H9 (cell line): ENCODE data around the gene SIPA1. TPM values are rescaled to one million over a fixed set of nuclear protein-coding genes. Genes with fewer than 3 reads are reported as not detected.

ENCODE experiments used
- DNase-seq: peaks from one replicate; pipeline ENCODE4 v3.0.0-alpha.2; 2017
- H2AFZ ChIP-seq: one replicate; pipeline ENCODE4 v1.6.1; 2013; ENCODE audit warnings: mild to moderate bottlenecking, low read length, control low read depth, moderate library complexity
- H2AK5ac ChIP-seq: 2 replicates; pipeline ENCODE4 v1.6.1; 2013; ENCODE audit warnings: low read length, control low read depth, mixed read lengths; ENCODE audit not compliant: insufficient read length
- H2BK120ac ChIP-seq: one replicate; pipeline ENCODE4 v1.6.1; 2013; ENCODE audit warnings: low read depth, mild to moderate bottlenecking, low read length, control low read depth, inconsistent platforms; ENCODE audit not compliant: poor library complexity, severe bottlenecking
- H2BK12ac ChIP-seq: 2 replicates; pipeline ENCODE4 v1.6.1; 2013; ENCODE audit warnings: low read length, control low read depth, mixed read lengths, low read depth; ENCODE audit not compliant: insufficient read length
- H2BK15ac ChIP-seq: 2 replicates; pipeline ENCODE4 v1.6.1; 2013; ENCODE audit warnings: low read depth, low read length, control low read depth
- H2BK20ac ChIP-seq: one replicate; pipeline ENCODE4 v1.6.1; 2013; ENCODE audit warnings: low read depth, mild to moderate bottlenecking, low read length, control low read depth, inconsistent platforms; ENCODE audit not compliant: poor library complexity, severe bottlenecking
- H2BK5ac ChIP-seq: 2 replicates; pipeline ENCODE4 v1.6.1; 2013; ENCODE audit warnings: low read length, control low read depth, mixed read lengths; ENCODE audit not compliant: insufficient read length
- H3K14ac ChIP-seq: 2 replicates; pipeline ENCODE4 v1.6.1; 2013; ENCODE audit warnings: low read length, control low read depth; ENCODE audit not compliant: insufficient read depth
- H3K18ac ChIP-seq: 2 replicates; pipeline ENCODE4 v1.6.1; 2013; ENCODE audit warnings: low read depth, mild to moderate bottlenecking, mixed read lengths, low read length, control low read depth; ENCODE audit not compliant: insufficient read length
- H3K23ac ChIP-seq: 2 replicates; pipeline ENCODE4 v1.6.1; 2013; ENCODE audit warnings: low read length, control low read depth, mixed read lengths, low read depth; ENCODE audit not compliant: insufficient read length
- H3K23me2 ChIP-seq: 2 replicates; pipeline ENCODE4 v1.6.1; 2013; ENCODE audit warnings: low read depth, mild to moderate bottlenecking, mixed read lengths, low read length, control low read depth; ENCODE audit not compliant: insufficient read length, poor library complexity, severe bottlenecking
- H3K27ac ChIP-seq: 2 replicates; pipeline ENCODE4 v1.5.1; 2013; ENCODE audit warnings: low read length, control low read depth, mixed read lengths, low read depth; ENCODE audit not compliant: insufficient read length
- H3K27me3 ChIP-seq: 2 replicates; pipeline ENCODE4 v1.6.1; 2013; ENCODE audit warnings: low read length, control low read depth, inconsistent platforms; ENCODE audit not compliant: insufficient read depth
- H3K4ac ChIP-seq: 2 replicates; pipeline ENCODE4 v1.6.1; 2013; ENCODE audit warnings: low read depth, mild to moderate bottlenecking, control low read depth, inconsistent platforms, low read length, moderate library complexity
- H3K4me1 ChIP-seq: 2 replicates; pipeline ENCODE4 v1.6.1; 2013; ENCODE audit warnings: low read length, control low read depth, inconsistent platforms; ENCODE audit not compliant: insufficient read depth
- H3K4me2 ChIP-seq: 2 replicates; pipeline ENCODE4 v1.6.1; 2013; ENCODE audit warnings: low read length, control low read depth, mixed read lengths; ENCODE audit not compliant: insufficient read length, insufficient read depth
- H3K56ac ChIP-seq: 2 replicates; pipeline ENCODE4 v1.6.1; 2013; ENCODE audit warnings: low read depth, mild to moderate bottlenecking, mixed read lengths, low read length, control low read depth; ENCODE audit not compliant: insufficient read length
- H3K79me1 ChIP-seq: 2 replicates; pipeline ENCODE4 v1.6.1; 2013; ENCODE audit warnings: low read depth, mild to moderate bottlenecking, moderate library complexity, low read length, control low read depth, inconsistent platforms; ENCODE audit not compliant: insufficient read depth, poor library complexity, severe bottlenecking
- H3K79me2 ChIP-seq: 2 replicates; pipeline ENCODE4 v1.6.1; 2013; ENCODE audit warnings: low read length, control low read depth, inconsistent platforms; ENCODE audit not compliant: insufficient read depth
- H3K9ac ChIP-seq: 2 replicates; pipeline ENCODE4 v1.6.1; 2013; ENCODE audit warnings: low read length, control low read depth, mixed read lengths; ENCODE audit not compliant: insufficient read length; ENCODE audit errors: extremely low read depth
- H3K9me3 ChIP-seq: one replicate; pipeline ENCODE4 v1.6.1; 2013; ENCODE audit warnings: low read depth, low read length, inconsistent platforms; ENCODE audit not compliant: control insufficient read depth
- H3T11ph ChIP-seq: one replicate; pipeline ENCODE4 v1.6.1; 2013; ENCODE audit warnings: mild to moderate bottlenecking, low read length, control low read depth, inconsistent platforms
- H4K20me1 ChIP-seq: one replicate; pipeline ENCODE4 v1.6.1; 2013; ENCODE audit not compliant: control insufficient read depth, insufficient read length, insufficient read depth
- H4K5ac ChIP-seq: 2 replicates; pipeline ENCODE4 v1.6.1; 2013; ENCODE audit warnings: low read depth, mild to moderate bottlenecking, mixed read lengths, low read length, control low read depth; ENCODE audit not compliant: insufficient read length
- H4K8ac ChIP-seq: replicated peaks from 2 replicates; pipeline ENCODE4 v1.6.1; 2013; ENCODE audit warnings: low read length, control low read depth, mixed read lengths, low read depth; ENCODE audit not compliant: insufficient read length
- H4K91ac ChIP-seq: 2 replicates; pipeline ENCODE4 v1.6.1; 2013; ENCODE audit warnings: low read depth, mild to moderate bottlenecking, moderate library complexity, mixed read lengths, low read length, control low read depth; ENCODE audit not compliant: insufficient read length
- H3K27ac Mint-ChIP-seq, 3 experiments: 2 replicates in 2 of 3; 3 replicates in 1 of 3; pipeline ENCODE4 v1.8.0; 2020 to 2021; ENCODE audit warnings: mixed read lengths in 3 of 3, mild to moderate bottlenecking in 1 of 3, moderate library complexity in 1 of 3
- H3K27me3 Mint-ChIP-seq: 2 replicates; pipeline ENCODE4 v1.8.0; 2021; ENCODE audit warnings: low read depth, mild to moderate bottlenecking, moderate library complexity, mixed read lengths
- H3K36me3 Mint-ChIP-seq, 3 experiments: 2 replicates in 2 of 3; 3 replicates in 1 of 3; pipeline ENCODE4 v1.8.0; 2020 to 2021; ENCODE audit warnings: low read depth in 3 of 3, mixed read lengths in 3 of 3; ENCODE audit not compliant: insufficient read depth in 1 of 3
- H3K4me1 Mint-ChIP-seq, 2 experiments: 2 replicates each; pipeline ENCODE4 v1.8.0; 2020; ENCODE audit warnings: mixed read lengths in 2 of 2
- H3K4me3 Mint-ChIP-seq, 2 experiments: 2 replicates in 1 of 2; 3 replicates in 1 of 2; pipeline ENCODE4 v1.8.0; 2020 to 2021; ENCODE audit warnings: mild to moderate bottlenecking in 2 of 2, mixed read lengths in 2 of 2, moderate library complexity in 1 of 2
- H3K9me3 Mint-ChIP-seq, 2 experiments: 2 replicates in 1 of 2; 3 replicates in 1 of 2; pipeline ENCODE4 v1.8.0; 2020; ENCODE audit warnings: mild to moderate bottlenecking in 2 of 2, mixed read lengths in 2 of 2, moderate library complexity in 1 of 2
- WGBS: extraction: QIAGEN DNeasy Blood & Tissue Kit; methylation state at CpG from one replicate; pipeline ENCODE4 v1.1.7; 2013; ENCODE audit warnings: missing lambda C conversion rate, low lambda C conversion rate, mixed read lengths; ENCODE audit not compliant: insufficient read length; ENCODE audit errors: extremely low coverage; 5-methylcytosine and 5-hydroxymethylcytosine counted together
- total RNA-seq: library from RNA; stranded (reverse); gene quantifications from 2 replicates; pipeline ENCODE4 v1.2.1, GENCODE V29; 2021
- TF ChIP-seq, protein P1 (sequence below): fragments of 200-600 bp; sonication (generic); conservative IDR thresholded peaks from 3 replicates; pipeline ENCODE4 v1.8.0; 2021; ENCODE audit warnings: antibody characterized with exemption, mild to moderate bottlenecking

Gene SIPA1
- total RNA-seq, 1 experiment from 2014 or later: 32.0 TPM

DNA sequence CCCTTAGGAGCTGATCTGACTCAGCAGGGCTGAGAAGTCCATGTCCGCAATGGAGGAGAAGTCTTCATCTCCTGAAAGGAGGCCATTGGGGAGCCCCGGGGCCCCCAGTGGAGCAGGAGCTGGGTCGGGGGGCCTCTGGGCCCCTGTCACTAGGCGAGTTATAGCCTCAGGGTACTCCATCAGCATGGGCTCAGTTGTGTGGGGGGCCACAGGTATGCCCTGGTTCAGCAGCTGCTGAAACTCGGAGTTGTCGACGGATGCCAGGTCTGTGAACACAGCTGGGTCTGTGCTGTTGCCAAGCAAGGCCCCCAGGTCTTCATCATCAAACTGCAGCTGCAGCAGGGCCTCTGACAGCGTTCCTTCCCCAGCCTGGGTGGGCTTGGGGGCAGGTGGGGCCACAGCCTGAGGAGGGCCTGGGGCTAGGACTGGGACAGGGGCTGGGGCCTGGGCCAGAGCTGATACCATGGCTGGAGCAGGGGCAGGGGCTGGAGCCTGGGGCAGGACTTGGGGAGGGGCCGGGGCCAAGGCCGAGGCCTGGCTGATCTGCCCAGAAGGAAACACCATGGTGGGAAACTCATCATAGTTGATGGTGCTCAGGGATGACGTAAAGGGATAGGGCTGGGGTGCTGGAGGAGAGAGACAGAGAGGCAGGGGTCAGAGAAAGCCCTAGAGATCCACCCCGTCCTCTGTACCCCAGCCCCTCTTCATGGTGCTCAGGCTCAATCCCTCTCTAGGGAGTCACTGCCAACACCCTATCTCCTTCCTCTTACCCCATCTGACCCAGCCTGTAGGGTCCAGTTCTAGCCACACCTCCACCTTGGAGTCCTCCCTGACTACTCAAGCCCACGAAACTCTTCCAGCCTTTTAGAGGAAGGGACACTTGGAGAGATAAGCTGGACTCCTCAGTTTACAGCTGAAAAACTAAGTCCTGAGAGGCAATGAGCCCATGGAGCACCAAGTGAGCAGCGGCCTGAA, 16.8 kb downstream of the SIPA1 start:
- no peak overlapping the region for H3K27ac ChIP-seq
- H3K23ac ChIP-seq: no peak overlapping the region
- H3K23me2 ChIP-seq: peaks cover 4% of the 10 kb centered on the region
- H3K27me3 Mint-ChIP-seq: peaks cover 1% of the 10 kb centered on the region; the same call in 1 of the 2 replicates
- peaks cover 4% of the 10 kb centered on the region; the same call in 1 of the 2 replicates for H3K4me1 ChIP-seq
- no peak overlapping the region for H2BK20ac ChIP-seq
- no peak overlapping the region for H3K27ac Mint-ChIP-seq
- no peaks in the 10 kb centered on the region for H4K20me1 ChIP-seq
- H2AK5ac ChIP-seq: no peak overlapping the region
- H3K14ac ChIP-seq: no peak overlapping the region
- H3K9me3 ChIP-seq: no peaks in the 10 kb centered on the region
- no peak overlapping the region for H3K4me2 ChIP-seq
- no peak overlapping the region for H3T11ph ChIP-seq
- peaks cover 20% of the 10 kb centered on the region in 2 experiments for H3K4me1 Mint-ChIP-seq
- H4K5ac ChIP-seq: no peak overlapping the region
- no peak overlapping the region for H3K4ac ChIP-seq
- H3K18ac ChIP-seq: no peak overlapping the region
- H3K56ac ChIP-seq: no peak overlapping the region
- no peaks in the 10 kb centered on the region for H3K79me2 ChIP-seq
- H4K91ac ChIP-seq: no peak overlapping the region
- no peak overlapping the region for H4K8ac ChIP-seq
- no peaks in the 10 kb centered on the region for H3K79me1 ChIP-seq
- no peak overlapping the region for H2BK120ac ChIP-seq
- TF ChIP-seq, protein P1, sequence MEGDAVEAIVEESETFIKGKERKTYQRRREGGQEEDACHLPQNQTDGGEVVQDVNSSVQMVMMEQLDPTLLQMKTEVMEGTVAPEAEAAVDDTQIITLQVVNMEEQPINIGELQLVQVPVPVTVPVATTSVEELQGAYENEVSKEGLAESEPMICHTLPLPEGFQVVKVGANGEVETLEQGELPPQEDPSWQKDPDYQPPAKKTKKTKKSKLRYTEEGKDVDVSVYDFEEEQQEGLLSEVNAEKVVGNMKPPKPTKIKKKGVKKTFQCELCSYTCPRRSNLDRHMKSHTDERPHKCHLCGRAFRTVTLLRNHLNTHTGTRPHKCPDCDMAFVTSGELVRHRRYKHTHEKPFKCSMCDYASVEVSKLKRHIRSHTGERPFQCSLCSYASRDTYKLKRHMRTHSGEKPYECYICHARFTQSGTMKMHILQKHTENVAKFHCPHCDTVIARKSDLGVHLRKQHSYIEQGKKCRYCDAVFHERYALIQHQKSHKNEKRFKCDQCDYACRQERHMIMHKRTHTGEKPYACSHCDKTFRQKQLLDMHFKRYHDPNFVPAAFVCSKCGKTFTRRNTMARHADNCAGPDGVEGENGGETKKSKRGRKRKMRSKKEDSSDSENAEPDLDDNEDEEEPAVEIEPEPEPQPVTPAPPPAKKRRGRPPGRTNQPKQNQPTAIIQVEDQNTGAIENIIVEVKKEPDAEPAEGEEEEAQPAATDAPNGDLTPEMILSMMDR: no peak
- H3K4me3 Mint-ChIP-seq: no peak overlapping the region
- no peaks in the 10 kb centered on the region for H3K9me3 Mint-ChIP-seq
- no peak overlapping the region for H2BK5ac ChIP-seq
- H2BK12ac ChIP-seq: no peak overlapping the region
- no peak for DNase-seq
- H2AFZ ChIP-seq: no peak overlapping the region
- no peak overlapping the region for H3K9ac ChIP-seq
- peaks cover 34 to 61% (median 54%) of the 10 kb centered on the region in 3 experiments; a peak in 6 of 7 replicates for H3K36me3 Mint-ChIP-seq
- H3K27me3 ChIP-seq: no peaks in the 10 kb centered on the region
- no CpG with 5 or more reads among the region's 14 CpGs for WGBS
- H2BK15ac ChIP-seq: no peak overlapping the region
